Measurements from ENCODE around the gene PDE6A. TPM values are rescaled to one million over a fixed set of nuclear protein-coding genes. Genes with fewer than 3 reads are reported as not detected.

PDE6A gene
- total RNA-seq, 2 experiments from 2014 or later, result not detected

DNA sequence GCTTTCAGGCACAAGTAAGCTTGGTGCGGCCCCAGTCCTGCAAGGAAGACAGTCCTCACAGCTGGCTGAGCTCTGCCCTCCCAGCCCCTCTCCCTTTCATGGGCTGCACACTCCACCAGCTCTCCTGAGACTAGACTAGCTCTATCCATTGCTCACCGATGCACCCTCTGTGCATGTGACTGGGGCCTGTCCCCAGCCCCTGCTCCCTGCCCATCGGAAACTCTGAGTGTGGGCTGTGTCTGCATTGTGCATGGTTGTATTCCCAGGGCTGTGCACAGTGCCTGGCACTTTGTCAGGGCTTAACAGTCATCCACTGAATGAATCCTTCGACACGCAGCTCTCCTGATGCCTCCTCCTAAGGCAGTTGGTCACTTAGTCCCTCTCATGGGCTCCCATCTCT lies 122.3 kb downstream of the PDE6A start:
- Histone ChIP-seq H3K36me3 (ENCODE audit: insufficient read depth, low read length) (peaks cover 8% of the 10 kb centered on the region; the same call in 1 of the 2 replicates), H3K4me3 (ENCODE audit: low read depth, low read length, poor library complexity, severe bottlenecking) (no peak overlapping the region), H3K4me1 (ENCODE audit: insufficient read depth, low read length, poor library complexity, severe bottlenecking) (no peaks in the 10 kb centered on the region), H3K9me3 (ENCODE audit: low read length) (no peaks in the 10 kb centered on the region), H3K4me2 (ENCODE audit: low read length) (no peak overlapping the region), H3K79me2 (ENCODE audit: insufficient read depth, low read depth, low read length) (no peaks in the 10 kb centered on the region), H3K9me2 (ENCODE audit: insufficient read depth, low read length) (no peaks in the 10 kb centered on the region), H2AFZ (ENCODE audit: low read length) (no peak overlapping the region), H3K27ac (ENCODE audit: low read depth, low read length, poor library complexity, severe bottlenecking) (no peak overlapping the region), H4K20me1 (ENCODE audit: insufficient read depth, low read length) (no peaks in the 10 kb centered on the region; the same call in 1 of the 2 replicates)
- BruUV-seq (replicated peaks), result no TSS peak
- ChIA-PET POLR2A (interaction anchor here (0.7 kb wide), 1 partner anchor 160 kb away, joined by 3 read pairs; no protein-coding TSS in a partner anchor), CTCF (ENCODE audit: unreplicated experiment) (interaction anchor here (0.5 to 0.7 kb wide), 2 partner anchors 14 to 26 kb away, joined by 3 to 4 read pairs; no protein-coding TSS in a partner anchor)
- intact Hi-C loops (cut with micrococcal nuclease; ENCODE audit: unreplicated experiment), result no loop called here
- TF ChIP-seq, protein P1, sequence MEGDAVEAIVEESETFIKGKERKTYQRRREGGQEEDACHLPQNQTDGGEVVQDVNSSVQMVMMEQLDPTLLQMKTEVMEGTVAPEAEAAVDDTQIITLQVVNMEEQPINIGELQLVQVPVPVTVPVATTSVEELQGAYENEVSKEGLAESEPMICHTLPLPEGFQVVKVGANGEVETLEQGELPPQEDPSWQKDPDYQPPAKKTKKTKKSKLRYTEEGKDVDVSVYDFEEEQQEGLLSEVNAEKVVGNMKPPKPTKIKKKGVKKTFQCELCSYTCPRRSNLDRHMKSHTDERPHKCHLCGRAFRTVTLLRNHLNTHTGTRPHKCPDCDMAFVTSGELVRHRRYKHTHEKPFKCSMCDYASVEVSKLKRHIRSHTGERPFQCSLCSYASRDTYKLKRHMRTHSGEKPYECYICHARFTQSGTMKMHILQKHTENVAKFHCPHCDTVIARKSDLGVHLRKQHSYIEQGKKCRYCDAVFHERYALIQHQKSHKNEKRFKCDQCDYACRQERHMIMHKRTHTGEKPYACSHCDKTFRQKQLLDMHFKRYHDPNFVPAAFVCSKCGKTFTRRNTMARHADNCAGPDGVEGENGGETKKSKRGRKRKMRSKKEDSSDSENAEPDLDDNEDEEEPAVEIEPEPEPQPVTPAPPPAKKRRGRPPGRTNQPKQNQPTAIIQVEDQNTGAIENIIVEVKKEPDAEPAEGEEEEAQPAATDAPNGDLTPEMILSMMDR (conservative IDR thresholded peaks at IDR 0.05; ENCODE audit: low read length), result no peak
- no peak for TF ChIP-seq EZH2phosphoT487 (IDR thresholded peaks at IDR 0.05; ENCODE audit: borderline replicate concordance, low read depth, low read length)
- DNase-seq (ENCODE audit: low spot score), result no peak

DNA sequence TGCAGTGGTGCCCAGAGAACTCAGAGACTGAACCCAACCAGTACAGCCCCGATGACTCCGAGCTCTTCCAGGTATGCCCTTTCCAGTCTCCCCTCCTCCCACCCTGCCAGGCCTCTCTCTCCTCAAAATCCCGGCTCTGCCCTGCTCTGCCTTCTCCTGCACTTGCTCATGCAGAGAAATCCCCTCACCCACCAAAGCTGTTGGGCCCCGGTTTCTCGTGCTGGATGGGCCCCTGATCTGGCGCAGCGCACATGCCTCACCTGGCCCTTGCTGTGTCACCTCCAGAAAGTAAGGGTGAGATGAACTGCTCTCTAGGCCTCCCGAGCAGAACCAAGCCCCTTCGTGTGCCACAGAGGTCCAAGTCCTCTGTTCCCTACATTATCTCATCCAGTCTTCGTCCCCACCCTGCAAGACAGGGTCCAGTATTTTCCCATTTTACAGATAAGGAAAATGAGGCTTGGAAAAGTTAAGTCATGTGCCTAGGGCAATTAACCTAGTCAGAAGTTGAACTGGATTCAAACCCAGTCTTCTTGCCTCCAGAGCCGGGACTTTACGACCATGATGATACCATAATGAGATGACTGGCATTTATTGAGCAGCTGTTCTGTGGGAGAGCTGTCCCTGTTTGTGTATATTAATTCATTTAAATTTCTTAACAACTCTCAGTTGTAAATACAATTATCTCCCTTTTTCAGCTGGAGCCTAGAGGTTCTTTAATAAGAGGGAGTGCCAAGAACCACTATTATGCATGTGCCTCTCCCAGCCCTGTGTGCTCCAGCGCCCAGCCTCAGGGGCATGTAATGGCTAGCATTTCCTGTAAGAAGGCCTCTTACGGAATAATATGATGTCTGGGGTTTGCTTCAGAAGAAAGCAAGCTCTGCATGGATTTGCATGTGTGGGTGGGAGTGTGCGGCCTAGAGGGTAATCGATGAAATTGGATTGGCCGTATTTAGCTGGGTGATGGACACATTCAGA lies 123.8 kb downstream of the PDE6A start:
- H3K36me3 ChIP-seq (ENCODE audit: insufficient read depth, low read length), result 0 out of 2 replicates have a peak, but pooled peaks cover 5% of the 10 kb centered on the region
- no peak overlapping the region for H2AFZ ChIP-seq (ENCODE audit: low read length)
- H3K4me2 ChIP-seq (ENCODE audit: low read length), result no peak overlapping the region
- H3K4me1 ChIP-seq (ENCODE audit: insufficient read depth, low read length, poor library complexity, severe bottlenecking), result no peaks in the 10 kb centered on the region
- H3K79me2 ChIP-seq (ENCODE audit: insufficient read depth, low read depth, low read length), result no peaks in the 10 kb centered on the region
- no peaks in the 10 kb centered on the region for H3K9me3 ChIP-seq (ENCODE audit: low read length)
- intact Hi-C loops (cut with micrococcal nuclease; ENCODE audit: unreplicated experiment), result no loop called here
- DNase-seq (ENCODE audit: low spot score), result no peak
- CTCF ChIA-PET (ENCODE audit: unreplicated experiment), result no interaction called here
- no TSS peak for BruUV-seq (replicated peaks)
- H3K9me2 ChIP-seq (ENCODE audit: insufficient read depth, low read length), result no peaks in the 10 kb centered on the region
- POLR2A ChIA-PET, result no interaction called here
- H3K4me3 ChIP-seq (ENCODE audit: low read depth, low read length, poor library complexity, severe bottlenecking), result no peak overlapping the region
- no peak overlapping the region for H3K27ac ChIP-seq (ENCODE audit: low read depth, low read length, poor library complexity, severe bottlenecking)
- TF ChIP-seq, protein P1 (conservative IDR thresholded peaks at IDR 0.05; ENCODE audit: low read length), result no peak
- TF ChIP-seq EZH2phosphoT487 (IDR thresholded peaks at IDR 0.05; ENCODE audit: borderline replicate concordance, low read depth, low read length), result no peak
- H4K20me1 ChIP-seq (ENCODE audit: insufficient read depth, low read length), result no peaks in the 10 kb centered on the region; the same call in 1 of the 2 replicates

DNA sequence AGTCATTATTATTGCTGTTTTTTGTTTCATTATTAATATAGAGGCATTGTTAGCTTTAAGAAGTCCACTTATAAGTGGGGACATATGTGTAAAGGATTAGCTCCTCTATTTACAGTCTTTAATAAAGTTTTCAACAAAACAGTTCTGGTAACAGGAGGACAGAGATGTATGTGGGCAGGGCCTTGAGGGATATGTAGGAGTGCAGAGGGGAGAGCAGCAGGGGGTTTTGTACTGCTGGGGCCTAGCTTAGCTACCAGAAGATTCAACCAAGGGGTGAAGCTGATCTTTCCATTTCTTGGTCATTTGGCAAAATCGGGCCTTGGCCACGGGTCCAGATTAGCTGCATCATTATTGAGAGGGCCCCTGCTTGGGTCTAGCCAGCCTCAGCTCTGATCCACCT lies 124.6 kb downstream of the PDE6A start:
- Histone ChIP-seq H3K36me3 (ENCODE audit: insufficient read depth, low read length) (0 out of 2 replicates have a peak, but pooled peaks cover 5% of the 10 kb centered on the region), H3K4me3 (ENCODE audit: low read depth, low read length, poor library complexity, severe bottlenecking) (no peak overlapping the region), H3K4me2 (ENCODE audit: low read length) (no peak overlapping the region), H4K20me1 (ENCODE audit: insufficient read depth, low read length) (no peaks in the 10 kb centered on the region; the same call in 1 of the 2 replicates), H3K27ac (ENCODE audit: low read depth, low read length, poor library complexity, severe bottlenecking) (no peak overlapping the region), H3K9me2 (ENCODE audit: insufficient read depth, low read length) (no peaks in the 10 kb centered on the region), H3K4me1 (ENCODE audit: insufficient read depth, low read length, poor library complexity, severe bottlenecking) (no peaks in the 10 kb centered on the region), H2AFZ (ENCODE audit: low read length) (no peak overlapping the region), H3K79me2 (ENCODE audit: insufficient read depth, low read depth, low read length) (no peaks in the 10 kb centered on the region), H3K9me3 (ENCODE audit: low read length) (no peaks in the 10 kb centered on the region)
- POLR2A ChIA-PET, result no interaction called here
- no peak for DNase-seq (ENCODE audit: low spot score)
- BruUV-seq (replicated peaks), result no TSS peak
- intact Hi-C loops (cut with micrococcal nuclease; ENCODE audit: unreplicated experiment), result no loop called here
- CTCF ChIA-PET (ENCODE audit: unreplicated experiment), result no interaction called here
- TF ChIP-seq, protein P1 (conservative IDR thresholded peaks at IDR 0.05; ENCODE audit: low read length), result no peak
- TF ChIP-seq EZH2phosphoT487 (IDR thresholded peaks at IDR 0.05; ENCODE audit: borderline replicate concordance, low read depth, low read length), result no peak

Measured in OCI-LY7 (cell line).